NK-92 (cell line): ENCODE data around the gene TEAD3.

Experiments
- DNase-seq: peaks from one replicate; lab custom pipeline; 2025; ENCODE audit not compliant: unreplicated experiment; lab: John Stamatoyannopoulos, UW

Gene TEAD3

GRCh38 chr6:35427435-35427834 is 69.4 kb downstream of the TEAD3 start:
- no peak for DNase-seq

GRCh38 chr6:35426074-35426473 is 70.8 kb downstream of the TEAD3 start:
- no peak for DNase-seq

- no peak for DNase-seq
Observed at GRCh38 chr6:35425284-35425683, 71.6 kb downstream of the TEAD3 start.
